ENCODE results near the gene LIPE.
A peak's percentile ranks its signal among the peaks of the same experiment; 100 is the strongest.

- TF ChIP-seq POLR2A (IDR thresholded peaks at IDR 0.05) (no peak), CTCF (IDR thresholded peaks at IDR 0.05) (peak; percentile 73 to 86)
These were observed 13.3 kb upstream of the LIPE start for GRCh38 chr19:42440357-42441048.
